Panc1 (cell line): ENCODE measurements around the gene TAMALIN.

Source experiments
- POLR2AphosphoS5 ChIP-seq: IDR thresholded peaks from 2 replicates; pipeline ENCODE4 v1.6.1; 2012; ENCODE audit warnings: mild to moderate bottlenecking, low read depth, low read length, moderate library complexity
- SIN3A ChIP-seq: IDR thresholded peaks from 2 replicates; pipeline ENCODE4 v1.6.1; 2012; ENCODE audit warnings: low read depth, mild to moderate bottlenecking, low read length, moderate library complexity, borderline replicate concordance; ENCODE audit not compliant: insufficient read depth
- TF ChIP-seq, protein P1 (sequence below), 2 experiments: IDR thresholded peaks; 2 replicates each; pipeline ENCODE4 v1.6.1; 2011 to 2012; ENCODE audit warnings: low read depth in 2 of 2, control low read depth in 1 of 2, low read length in 1 of 2, mild to moderate bottlenecking in 1 of 2, moderate library complexity in 1 of 2; ENCODE audit not compliant: insufficient read depth in 1 of 2
- TF ChIP-seq, protein P2 (sequence below): fragments of 450-650 bp; IDR thresholded peaks from 2 replicates; pipeline ENCODE4 v1.5.1; 2017; ENCODE audit warnings: mild to moderate bottlenecking

DNA sequence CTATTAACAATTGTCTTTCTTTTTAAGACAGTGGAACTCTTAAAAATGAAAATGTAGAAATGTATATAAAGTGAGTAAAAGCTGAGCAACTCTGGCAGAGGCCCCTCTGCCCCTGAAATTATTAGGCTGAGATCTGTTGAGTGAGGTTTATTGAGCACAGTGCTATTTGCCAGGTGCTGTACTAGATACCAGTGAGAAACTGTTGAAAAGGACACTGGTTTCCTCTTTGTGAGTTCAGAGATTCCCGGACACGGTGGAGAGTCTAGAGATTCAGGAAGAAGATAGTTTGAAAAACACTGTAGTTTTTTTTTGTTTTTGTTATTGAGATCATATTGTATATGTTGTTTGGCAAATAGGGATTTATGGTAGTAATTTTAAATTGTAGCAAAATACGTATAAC, 44.0 kb upstream of the TAMALIN start:
- TF ChIP-seq, protein P1, sequence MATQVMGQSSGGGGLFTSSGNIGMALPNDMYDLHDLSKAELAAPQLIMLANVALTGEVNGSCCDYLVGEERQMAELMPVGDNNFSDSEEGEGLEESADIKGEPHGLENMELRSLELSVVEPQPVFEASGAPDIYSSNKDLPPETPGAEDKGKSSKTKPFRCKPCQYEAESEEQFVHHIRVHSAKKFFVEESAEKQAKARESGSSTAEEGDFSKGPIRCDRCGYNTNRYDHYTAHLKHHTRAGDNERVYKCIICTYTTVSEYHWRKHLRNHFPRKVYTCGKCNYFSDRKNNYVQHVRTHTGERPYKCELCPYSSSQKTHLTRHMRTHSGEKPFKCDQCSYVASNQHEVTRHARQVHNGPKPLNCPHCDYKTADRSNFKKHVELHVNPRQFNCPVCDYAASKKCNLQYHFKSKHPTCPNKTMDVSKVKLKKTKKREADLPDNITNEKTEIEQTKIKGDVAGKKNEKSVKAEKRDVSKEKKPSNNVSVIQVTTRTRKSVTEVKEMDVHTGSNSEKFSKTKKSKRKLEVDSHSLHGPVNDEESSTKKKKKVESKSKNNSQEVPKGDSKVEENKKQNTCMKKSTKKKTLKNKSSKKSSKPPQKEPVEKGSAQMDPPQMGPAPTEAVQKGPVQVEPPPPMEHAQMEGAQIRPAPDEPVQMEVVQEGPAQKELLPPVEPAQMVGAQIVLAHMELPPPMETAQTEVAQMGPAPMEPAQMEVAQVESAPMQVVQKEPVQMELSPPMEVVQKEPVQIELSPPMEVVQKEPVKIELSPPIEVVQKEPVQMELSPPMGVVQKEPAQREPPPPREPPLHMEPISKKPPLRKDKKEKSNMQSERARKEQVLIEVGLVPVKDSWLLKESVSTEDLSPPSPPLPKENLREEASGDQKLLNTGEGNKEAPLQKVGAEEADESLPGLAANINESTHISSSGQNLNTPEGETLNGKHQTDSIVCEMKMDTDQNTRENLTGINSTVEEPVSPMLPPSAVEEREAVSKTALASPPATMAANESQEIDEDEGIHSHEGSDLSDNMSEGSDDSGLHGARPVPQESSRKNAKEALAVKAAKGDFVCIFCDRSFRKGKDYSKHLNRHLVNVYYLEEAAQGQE (IDR thresholded peaks at IDR 0.05; ENCODE audit: insufficient read depth in 1 of 2, low read depth in 2 of 2, low read length in 1 of 2): no peak
- TF ChIP-seq, protein P2, sequence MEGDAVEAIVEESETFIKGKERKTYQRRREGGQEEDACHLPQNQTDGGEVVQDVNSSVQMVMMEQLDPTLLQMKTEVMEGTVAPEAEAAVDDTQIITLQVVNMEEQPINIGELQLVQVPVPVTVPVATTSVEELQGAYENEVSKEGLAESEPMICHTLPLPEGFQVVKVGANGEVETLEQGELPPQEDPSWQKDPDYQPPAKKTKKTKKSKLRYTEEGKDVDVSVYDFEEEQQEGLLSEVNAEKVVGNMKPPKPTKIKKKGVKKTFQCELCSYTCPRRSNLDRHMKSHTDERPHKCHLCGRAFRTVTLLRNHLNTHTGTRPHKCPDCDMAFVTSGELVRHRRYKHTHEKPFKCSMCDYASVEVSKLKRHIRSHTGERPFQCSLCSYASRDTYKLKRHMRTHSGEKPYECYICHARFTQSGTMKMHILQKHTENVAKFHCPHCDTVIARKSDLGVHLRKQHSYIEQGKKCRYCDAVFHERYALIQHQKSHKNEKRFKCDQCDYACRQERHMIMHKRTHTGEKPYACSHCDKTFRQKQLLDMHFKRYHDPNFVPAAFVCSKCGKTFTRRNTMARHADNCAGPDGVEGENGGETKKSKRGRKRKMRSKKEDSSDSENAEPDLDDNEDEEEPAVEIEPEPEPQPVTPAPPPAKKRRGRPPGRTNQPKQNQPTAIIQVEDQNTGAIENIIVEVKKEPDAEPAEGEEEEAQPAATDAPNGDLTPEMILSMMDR: no peak
- TF ChIP-seq POLR2AphosphoS5: no peak
- TF ChIP-seq SIN3A: no peak
